HepG2 (cell line): ENCODE results near the gene DPEP1. TPM values are rescaled to one million over a fixed set of nuclear protein-coding genes. Genes with fewer than 3 reads are reported as not detected.

ENCODE experiments used
- ATAC-seq: fragments of 200-7000 bp; cut with Tn5 transposase; 3 replicates; pipeline ENCODE4 v1.9.1; 2020; ENCODE audit warnings: mild to moderate bottlenecking, moderate library complexity
- BruUV-seq: library from RNA; stranded (reverse); fragments of 400-500 nt; replicated peaks from 2 replicates; lab custom pipeline; 2021; lab: Mats Ljungman, UMichigan
- CTCF ChIA-PET: fragments of 300-600 bp; formaldehyde crosslinking; extraction: SDS; loops from one replicate; lab custom pipeline; 2021; ENCODE audit warnings: low total read pairs, inconsistent platforms, low intra/inter-chr PET ratio; lab: Yijun Ruan, JAX
- POLR2A ChIA-PET: fragments of 350-600 bp; sonication (Branson Sonifier 250); formaldehyde crosslinking; loops from one replicate; lab custom pipeline; 2020; ENCODE audit warnings: antibody characterized with exemption, inconsistent platforms; lab: Yijun Ruan, JAX
- DNase-seq: peaks from one replicate; pipeline ENCODE4 v3.0.0-alpha.2; 2015; ENCODE audit warnings: low spot score
- FAIRE-seq: peaks from 3 replicates; lab custom pipeline; 2011; peaks lifted over from hg19 to GRCh38; lab: Jason Lieb, UNC
- H2AFZ ChIP-seq: one replicate; pipeline ENCODE4 v1.6.1; 2011; ENCODE audit warnings: low read length, inconsistent platforms
- H3K27ac ChIP-seq: fragments of 300-600 bp; 3 replicates; pipeline ENCODE4 v1.8.0; 2011; ENCODE audit warnings: mixed run types, mild to moderate bottlenecking, mixed read lengths, low read length, inconsistent platforms; ENCODE audit not compliant: insufficient read depth; ENCODE audit errors: extremely low read length
- H3K27me3 ChIP-seq, 2 experiments: fragments of 200-600 bp in 1 of 2; 2 replicates in 1 of 2; 3 replicates in 1 of 2; pipeline versions ENCODE4 v1.6.0 to v1.8.0; 2011; ENCODE audit warnings: low read length in 2 of 2, mild to moderate bottlenecking in 2 of 2, moderate library complexity in 2 of 2, inconsistent platforms in 1 of 2; ENCODE audit not compliant: insufficient read depth in 2 of 2, control insufficient read depth in 1 of 2
- H3K36me3 ChIP-seq, 2 experiments: fragments of 200-600 bp in 1 of 2; replicated peaks in 1 of 2; 2 replicates in 1 of 2; 3 replicates in 1 of 2; pipeline versions ENCODE4 v1.5.1 to v1.8.0; 2011; ENCODE audit warnings: low read length in 2 of 2, inconsistent platforms in 1 of 2; ENCODE audit not compliant: insufficient read depth in 2 of 2, control insufficient read depth in 1 of 2
- H3K4me1 ChIP-seq: 2 replicates; pipeline ENCODE4 v1.5.1; 2012; ENCODE audit warnings: low read length, inconsistent platforms; ENCODE audit not compliant: insufficient read depth
- H3K4me2 ChIP-seq: 2 replicates; pipeline ENCODE4 v1.6.0; 2011; ENCODE audit warnings: low read depth, low read length, inconsistent platforms
- H3K4me3 ChIP-seq, 3 experiments: fragments of 200-600 bp in 1 of 3; sonication (generic), shearing (Covaris generic) in 1 of 3; replicated peaks in 1 of 3; 2 replicates each; pipeline ENCODE4 v1.5.1; 2011 to 2016; ENCODE audit warnings: low read length in 3 of 3, inconsistent platforms in 2 of 3, low read depth in 2 of 3, mild to moderate bottlenecking in 2 of 3, control low read depth in 1 of 3, mixed read lengths in 1 of 3; ENCODE audit not compliant: insufficient read depth in 1 of 3
- H3K79me2 ChIP-seq: one replicate; pipeline ENCODE4 v1.6.1; 2011; ENCODE audit warnings: low read length, inconsistent platforms; ENCODE audit not compliant: insufficient read depth
- H3K9ac ChIP-seq: 2 replicates; pipeline ENCODE4 v1.6.0; 2011; ENCODE audit warnings: mild to moderate bottlenecking, low read depth, low read length, inconsistent platforms; ENCODE audit not compliant: insufficient read depth
- H3K9me3 ChIP-seq: 2 replicates; pipeline ENCODE4 v1.5.1; 2012; ENCODE audit warnings: mild to moderate bottlenecking, low read length
- H4K20me1 ChIP-seq: 2 replicates; pipeline ENCODE4 v1.6.0; 2011; ENCODE audit warnings: inconsistent platforms, mild to moderate bottlenecking, low read length, moderate library complexity; ENCODE audit not compliant: insufficient read depth
- ATF1 ChIP-seq: IDR thresholded peaks from 2 replicates; pipeline ENCODE4 v1.6.1; 2016; ENCODE audit warnings: mild to moderate bottlenecking, control low read depth
- CC2D1A ChIP-seq: sonication (generic); formaldehyde crosslinking; IDR thresholded peaks from 2 replicates; pipeline ENCODE4 v1.8.1; 2023; ENCODE audit warnings: mild to moderate bottlenecking, missing genetic modification reagents
- CEBPB ChIP-seq: IDR thresholded peaks from 2 replicates; pipeline ENCODE4 v1.6.1; 2011; ENCODE audit warnings: low read depth, low read length, improper control_type of control experiment, borderline replicate concordance
- EZH2 ChIP-seq: conservative IDR thresholded peaks from 2 replicates; pipeline ENCODE4 v1.6.1; 2012; ENCODE audit warnings: mild to moderate bottlenecking, low read depth, low read length, moderate library complexity
- GLI4 ChIP-seq: sonication (generic); formaldehyde crosslinking; IDR thresholded peaks from 2 replicates; pipeline ENCODE4 v1.5.1; 2020; ENCODE audit warnings: missing genetic modification reagents, mild to moderate bottlenecking, moderate library complexity, borderline replicate concordance
- HOXA3 ChIP-seq: sonication (generic); formaldehyde crosslinking; IDR thresholded peaks from 2 replicates; pipeline ENCODE4 v1.5.0; 2020; ENCODE audit warnings: missing genetic modification reagents
- ISL2 ChIP-seq: sonication (generic); formaldehyde crosslinking; IDR thresholded peaks from 2 replicates; pipeline ENCODE4 v1.5.0; 2020; ENCODE audit warnings: missing genetic modification reagents
- KDM6A ChIP-seq: IDR thresholded peaks from 2 replicates; pipeline ENCODE4 v1.6.1; 2016; ENCODE audit warnings: low read depth
- MBD4 ChIP-seq: IDR thresholded peaks from 2 replicates; pipeline ENCODE4 v1.6.1; 2012; ENCODE audit warnings: low read length, inconsistent platforms, borderline replicate concordance
- PHB2 ChIP-seq: fragments of 450-650 bp; IDR thresholded peaks from 2 replicates; pipeline ENCODE4 v1.6.1; 2018; ENCODE audit not compliant: partially characterized antibody
- PTBP1 ChIP-seq: fragments of 200-400 bp; formaldehyde crosslinking; IDR thresholded peaks from 2 replicates; pipeline ENCODE4 v1.6.1; 2018; ENCODE audit warnings: low read length, low read depth; ENCODE audit not compliant: poor library complexity, severe bottlenecking
- TGIF2 ChIP-seq: IDR thresholded peaks from 2 replicates; pipeline ENCODE4 v1.6.1; 2016; ENCODE audit warnings: control low read depth, missing compliant biosample characterization
- ZNF24 ChIP-seq: fragments of 450-650 bp; IDR thresholded peaks from 2 replicates; pipeline ENCODE4 v1.6.1; 2017; ENCODE audit warnings: antibody characterized with exemption, mild to moderate bottlenecking
- ZNF614 ChIP-seq: IDR thresholded peaks from 2 replicates; pipeline ENCODE4 v1.6.1; 2018; ENCODE audit warnings: missing biosample characterization, missing genetic modification reagents, inconsistent platforms, borderline replicate concordance
- ZNF672 ChIP-seq: sonication (generic); formaldehyde crosslinking; IDR thresholded peaks from 2 replicates; pipeline ENCODE4 v1.8.1; 2022; ENCODE audit warnings: missing genetic modification reagents
- WGBS: methylation state at CpG from one replicate; pipeline ENCODE4 v1.1.6; 2017; ENCODE audit warnings: low lambda C conversion rate; 5-methylcytosine and 5-hydroxymethylcytosine counted together
- in situ Hi-C: cut with HindIII; loops from 2 replicates; pipeline ENCODE4 v1.10.0; 2017; ENCODE audit warnings: low pct_unique_long_range_greater_than_20kb; ENCODE audit not compliant: extremely low pct_ligation_motif_present
- intact Hi-C: fragments of 100-400 bp; cut with micrococcal nuclease; formaldehyde crosslinking; loops from one replicate; pipeline ENCODE4 v1.10.0; 2022; ENCODE audit not compliant: unreplicated experiment
- polyA plus RNA-seq, 8 experiments: library from polyadenylated mRNA; depleted of rRNA in 3 of 8; stranded (reverse) in 7 of 8; unstranded in 1 of 8; fragments of >200 nt; fragmentation: Illumina TruSeq in 4 of 8; extraction: Trizol in 4 of 8; gene quantifications; 2 replicates each; pipeline versions ENCODE4 v1.2.1 to v1.2.3, GENCODE V29; 2011 to 2016; ENCODE audit warnings: low read depth in 4 of 8, missing spikeins in 1 of 8, mixed read lengths in 1 of 8; ENCODE audit not compliant: insufficient read depth in 1 of 8
- total RNA-seq, 5 experiments: library from RNA; depleted of rRNA; stranded (reverse); fragments of >200 nt; fragmentation: Illumina TruSeq; extraction: Trizol; gene quantifications; 2 replicates each; pipeline ENCODE4 v1.2.3, GENCODE V29; 2016; ENCODE audit warnings: low read depth in 1 of 5
- TF ChIP-seq, protein P1 (sequence below), 2 experiments: sonication (generic) in 1 of 2; formaldehyde crosslinking in 1 of 2; IDR thresholded peaks; 2 replicates each; pipeline versions ENCODE4 v1.4.0 to v1.6.1; 2018 to 2020; ENCODE audit warnings: missing genetic modification reagents in 2 of 2, borderline replicate concordance in 1 of 2, low read depth in 1 of 2, mild to moderate bottlenecking in 1 of 2, missing biosample characterization in 1 of 2
- TF ChIP-seq, protein P2 (sequence below): sonication (generic); formaldehyde crosslinking; IDR thresholded peaks from 2 replicates; pipeline ENCODE4 v1.9.0; 2021; ENCODE audit warnings: missing genetic modification reagents, borderline replicate concordance

DPEP1 gene
- total and polyA plus RNA-seq, 2 of the 13 experiments (the other 11 are each of a cell fraction or from before 2014, with no cell fraction given), result 37.6 to 52.2 TPM

DNA sequence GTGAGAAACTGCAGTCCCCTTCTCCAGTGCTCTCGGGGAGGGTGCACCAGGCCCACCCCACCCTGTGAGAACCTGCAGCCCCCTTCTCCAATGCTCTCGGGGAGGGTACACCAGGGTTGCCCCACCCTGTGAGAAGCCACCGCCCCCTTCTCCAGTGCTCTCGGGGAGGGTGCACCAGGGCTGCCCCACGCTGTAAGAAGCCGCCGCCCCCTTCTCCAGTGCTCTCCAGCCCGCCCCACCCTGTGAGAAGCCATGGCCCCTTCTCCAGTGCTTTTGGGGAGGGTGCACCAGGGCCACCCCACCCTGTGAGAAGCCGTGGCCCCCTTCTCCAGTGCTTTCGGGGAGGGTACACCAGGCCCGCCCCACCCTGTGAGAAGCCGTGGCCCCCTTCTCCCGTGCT is 56.3 kb downstream of the DPEP1 start:
- Histone ChIP-seq H3K9ac (no peak overlapping the region), H3K27ac (no peak overlapping the region), H2AFZ (no peak overlapping the region), H3K4me3 (no peak overlapping the region), H3K27me3 (no peaks in the 10 kb centered on the region), H4K20me1 (no peaks in the 10 kb centered on the region), H3K36me3 (no peaks in the 10 kb centered on the region), H3K4me2 (no peak overlapping the region), H3K4me1 (peaks cover 26% of the 10 kb centered on the region), H3K79me2 (no peaks in the 10 kb centered on the region), H3K9me3 (peaks cover 12% of the 10 kb centered on the region; the same call in 1 of the 2 replicates)
- WGBS, result 98% methylated on average over 7 of the region's 13 CpGs
- no peak for TF ChIP-seq EZH2
- TF ChIP-seq ZNF24, result no peak
- no peak for TF ChIP-seq MBD4
- no peak for TF ChIP-seq ATF1
- TF ChIP-seq TGIF2 (CRISPR knock-in tag), result no peak
- TF ChIP-seq, protein P1, sequence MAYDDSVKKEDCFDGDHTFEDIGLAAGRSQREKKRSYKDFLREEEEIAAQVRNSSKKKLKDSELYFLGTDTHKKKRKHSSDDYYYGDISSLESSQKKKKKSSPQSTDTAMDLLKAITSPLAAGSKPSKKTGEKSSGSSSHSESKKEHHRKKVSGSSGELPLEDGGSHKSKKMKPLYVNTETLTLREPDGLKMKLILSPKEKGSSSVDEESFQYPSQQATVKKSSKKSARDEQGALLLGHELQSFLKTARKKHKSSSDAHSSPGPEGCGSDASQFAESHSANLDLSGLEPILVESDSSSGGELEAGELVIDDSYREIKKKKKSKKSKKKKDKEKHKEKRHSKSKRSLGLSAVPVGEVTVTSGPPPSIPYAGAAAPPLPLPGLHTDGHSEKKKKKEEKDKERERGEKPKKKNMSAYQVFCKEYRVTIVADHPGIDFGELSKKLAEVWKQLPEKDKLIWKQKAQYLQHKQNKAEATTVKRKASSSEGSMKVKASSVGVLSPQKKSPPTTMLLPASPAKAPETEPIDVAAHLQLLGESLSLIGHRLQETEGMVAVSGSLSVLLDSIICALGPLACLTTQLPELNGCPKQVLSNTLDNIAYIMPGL (CRISPR knock-in tag; IDR thresholded peaks at IDR 0.05; ENCODE audit: borderline replicate concordance in 1 of 2, low read depth in 1 of 2), result no peak
- TF ChIP-seq CC2D1A (CRISPR knock-in tag), result no peak
- TF ChIP-seq GLI4, result no peak
- no peak for TF ChIP-seq ZNF614 (CRISPR knock-in tag)
- no peak for TF ChIP-seq ZNF672 (CRISPR knock-in tag)
- no peak for TF ChIP-seq CEBPB
- TF ChIP-seq KDM6A (CRISPR knock-in tag), result no peak
- no peak for TF ChIP-seq HOXA3 (CRISPR knock-in tag)
- TF ChIP-seq PHB2, result no peak
- no peak for TF ChIP-seq PTBP1
- TF ChIP-seq, protein P2, sequence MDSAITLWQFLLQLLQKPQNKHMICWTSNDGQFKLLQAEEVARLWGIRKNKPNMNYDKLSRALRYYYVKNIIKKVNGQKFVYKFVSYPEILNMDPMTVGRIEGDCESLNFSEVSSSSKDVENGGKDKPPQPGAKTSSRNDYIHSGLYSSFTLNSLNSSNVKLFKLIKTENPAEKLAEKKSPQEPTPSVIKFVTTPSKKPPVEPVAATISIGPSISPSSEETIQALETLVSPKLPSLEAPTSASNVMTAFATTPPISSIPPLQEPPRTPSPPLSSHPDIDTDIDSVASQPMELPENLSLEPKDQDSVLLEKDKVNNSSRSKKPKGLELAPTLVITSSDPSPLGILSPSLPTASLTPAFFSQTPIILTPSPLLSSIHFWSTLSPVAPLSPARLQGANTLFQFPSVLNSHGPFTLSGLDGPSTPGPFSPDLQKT (CRISPR knock-in tag), result no peak
- TF ChIP-seq ISL2, result no peak
- ATAC-seq (no peak), DNase-seq (no peak), FAIRE-seq (no peak)
- intact Hi-C loops, result loop anchor here (2.0 kb wide), 1 partner anchor 17 kb away; the partner anchor contains the start of gene CDK10
- CTCF ChIA-PET, result no interaction called here
- POLR2A ChIA-PET, result no interaction called here
- BruUV-seq, result no TSS peak
- in situ Hi-C loops, result no loop called here
